ENCODE results near the gene PPP2R2C. TPM values are rescaled to one million over a fixed set of nuclear protein-coding genes. Genes with fewer than 3 reads are reported as not detected.

Gene PPP2R2C
- total RNA-seq, 2 experiments from 2014 or later = 0.12 TPM; not detected in 1

DNA sequence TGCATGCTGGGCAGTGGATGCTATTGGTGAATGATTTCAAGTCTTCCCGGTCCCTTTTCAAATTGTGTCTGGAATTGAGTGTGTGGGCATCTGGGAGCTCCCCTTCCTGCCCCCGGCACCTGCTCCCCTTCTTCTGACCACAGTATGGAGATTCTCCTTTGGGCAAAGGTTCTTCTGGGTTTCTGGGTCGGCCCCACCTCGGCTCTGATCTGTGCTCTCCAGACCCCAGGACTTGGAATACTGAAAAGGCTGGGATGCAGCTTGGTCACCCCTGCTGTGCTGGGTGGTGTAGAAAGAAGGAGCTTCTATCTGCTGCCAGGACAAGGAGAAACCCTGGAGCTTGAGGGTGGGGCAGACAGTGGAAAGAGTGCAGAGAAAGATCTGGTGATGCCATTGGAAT, 124.0 kb downstream of the PPP2R2C start:
- H3K27ac Mint-ChIP-seq = no peak overlapping the region
- no peak overlapping the region for H3K4me3 Mint-ChIP-seq
- no peaks in the 10 kb centered on the region for H3K4me1 Mint-ChIP-seq
- intact Hi-C loops (cut with DNase I, micrococcal nuclease) = no loop called here
- POLR2A ChIA-PET = no interaction called here
- ATAC-seq = no peak
- H3K27me3 Mint-ChIP-seq = peaks cover 7% of the 10 kb centered on the region
- H3K36me3 Mint-ChIP-seq (ENCODE audit: low read depth) = no peaks in the 10 kb centered on the region
- DNase-seq = no peak
- H3K9me3 Mint-ChIP-seq (ENCODE audit: low read depth) = no peaks in the 10 kb centered on the region
- CTCF ChIA-PET = interaction anchor here (0.8 to 1.3 kb wide), 2 partner anchors 16 to 21 kb away, joined by 3 to 5 read pairs; no protein-coding TSS in a partner anchor

GRCh38 chr4:6347511-6348045, 124.8 kb downstream of the PPP2R2C start:
- ATAC-seq (no peak), DNase-seq (no peak)
- CTCF ChIA-PET = interaction anchor here (0.6 kb wide), 1 partner anchor 1185 kb away, joined by 3 read pairs; no protein-coding TSS in a partner anchor
- intact Hi-C loops (cut with DNase I, micrococcal nuclease) = no loop called here
- Mint-ChIP-seq H3K36me3 (ENCODE audit: low read depth) (no peaks in the 10 kb centered on the region), H3K27ac (no peak overlapping the region), H3K4me3 (no peak overlapping the region), H3K27me3 (peaks cover 4% of the 10 kb centered on the region), H3K4me1 (no peaks in the 10 kb centered on the region), H3K9me3 (ENCODE audit: low read depth) (no peaks in the 10 kb centered on the region)
- POLR2A ChIA-PET = no interaction called here

- DNase-seq (no peak), ATAC-seq (no peak)
- no peak overlapping the region for H3K4me3 Mint-ChIP-seq
- no peaks in the 10 kb centered on the region for H3K9me3 Mint-ChIP-seq (ENCODE audit: low read depth)
- intact Hi-C loops (cut with DNase I, micrococcal nuclease) = no loop called here
- no peaks in the 10 kb centered on the region for H3K36me3 Mint-ChIP-seq (ENCODE audit: low read depth)
- H3K4me1 Mint-ChIP-seq = no peaks in the 10 kb centered on the region
- CTCF ChIA-PET = interaction anchor here (0.6 kb wide), 1 partner anchor 262 kb away, joined by 4 read pairs; no protein-coding TSS in a partner anchor
- peaks cover 1% of the 10 kb centered on the region for H3K27me3 Mint-ChIP-seq
- H3K27ac Mint-ChIP-seq = no peak overlapping the region
- POLR2A ChIA-PET = no interaction called here
Observed at GRCh38 chr4:6346373-6347110, 125.9 kb downstream of the PPP2R2C start.

DNA sequence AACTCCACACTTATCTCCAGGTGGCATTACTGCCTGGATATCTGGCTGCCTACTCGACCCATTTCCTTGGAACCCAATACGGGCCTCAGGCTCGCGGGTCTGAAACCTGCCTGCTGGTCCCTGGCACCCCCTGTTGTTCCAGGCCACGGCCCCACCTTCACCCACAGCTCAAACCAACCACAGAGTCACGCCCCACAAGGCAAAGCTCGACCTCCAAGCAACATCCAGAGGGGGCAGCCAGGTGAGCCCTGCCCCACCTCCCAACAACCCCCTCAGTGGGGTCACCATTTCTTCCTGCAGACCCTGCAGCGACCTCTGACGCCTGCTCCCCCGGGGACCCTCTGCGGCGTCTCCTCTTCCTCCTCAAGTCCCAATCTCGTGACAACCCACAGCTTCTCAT, 126.5 kb downstream of the PPP2R2C start:
- no peaks in the 10 kb centered on the region for H3K9me3 Mint-ChIP-seq (ENCODE audit: low read depth)
- no peak overlapping the region for H3K27ac Mint-ChIP-seq
- POLR2A ChIA-PET = no interaction called here
- ATAC-seq (no peak), DNase-seq (no peak)
- H3K36me3 Mint-ChIP-seq (ENCODE audit: low read depth) = no peaks in the 10 kb centered on the region
- CTCF ChIA-PET = no interaction called here
- peaks cover 4% of the 10 kb centered on the region for H3K27me3 Mint-ChIP-seq
- no peak overlapping the region for H3K4me3 Mint-ChIP-seq
- no peaks in the 10 kb centered on the region for H3K4me1 Mint-ChIP-seq
- intact Hi-C loops (cut with DNase I, micrococcal nuclease) = no loop called here

- intact Hi-C loops (cut with DNase I, micrococcal nuclease) = no loop called here
- H3K4me1 Mint-ChIP-seq = no peaks in the 10 kb centered on the region
- ChIA-PET POLR2A (no interaction called here), CTCF (interaction anchor here (0.6 kb wide), 1 partner anchor 147 kb away, joined by 3 read pairs; no protein-coding TSS in a partner anchor)
- no peaks in the 10 kb centered on the region for H3K9me3 Mint-ChIP-seq (ENCODE audit: low read depth)
- H3K27ac Mint-ChIP-seq = no peak overlapping the region
- no peaks in the 10 kb centered on the region for H3K36me3 Mint-ChIP-seq (ENCODE audit: low read depth)
- DNase-seq = no peak
- H3K27me3 Mint-ChIP-seq = peaks cover 9% of the 10 kb centered on the region
- ATAC-seq = no peak
- no peak overlapping the region for H3K4me3 Mint-ChIP-seq
Observed at GRCh38 chr4:6345096-6345830, 127.2 kb downstream of the PPP2R2C start.

DNA sequence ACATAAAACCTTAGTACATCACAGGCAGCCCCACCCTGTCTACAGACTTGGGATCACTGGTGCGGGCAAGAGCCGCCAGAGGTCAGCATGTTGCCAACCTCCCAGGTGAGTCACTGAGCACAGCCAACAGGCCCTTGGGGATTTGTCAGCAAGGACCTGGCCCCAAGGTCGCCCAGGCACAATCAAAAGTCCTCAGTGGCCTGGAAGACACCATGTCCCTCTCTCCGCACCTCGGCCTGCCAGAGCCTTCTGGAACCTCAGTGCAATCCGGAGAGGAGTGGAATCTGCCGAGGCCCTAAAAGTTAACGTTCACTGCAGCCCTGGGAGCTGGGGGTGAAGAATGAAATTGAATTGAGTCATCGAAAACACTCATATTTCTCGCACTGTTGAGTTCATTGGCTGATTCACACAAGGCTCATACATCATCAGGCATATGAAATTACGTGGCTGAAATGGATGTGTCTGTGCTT, 128.4 kb downstream of the PPP2R2C start:
- H3K4me3 Mint-ChIP-seq = no peak overlapping the region
- no peaks in the 10 kb centered on the region for H3K4me1 Mint-ChIP-seq
- peak; percentile 60 for ATAC-seq
- ChIA-PET CTCF (no interaction called here), POLR2A (no interaction called here)
- H3K9me3 Mint-ChIP-seq (ENCODE audit: low read depth) = no peaks in the 10 kb centered on the region
- peaks cover 15% of the 10 kb centered on the region for H3K27me3 Mint-ChIP-seq
- intact Hi-C loops (cut with DNase I, micrococcal nuclease) = no loop called here
- H3K36me3 Mint-ChIP-seq (ENCODE audit: low read depth) = no peaks in the 10 kb centered on the region
- no peak overlapping the region for H3K27ac Mint-ChIP-seq
- DNase-seq = peak; percentile 20

- Mint-ChIP-seq H3K36me3 (ENCODE audit: low read depth) (no peaks in the 10 kb centered on the region), H3K27me3 (peaks cover 25% of the 10 kb centered on the region), H3K4me3 (no peak overlapping the region), H3K9me3 (ENCODE audit: low read depth) (no peaks in the 10 kb centered on the region), H3K27ac (no peak overlapping the region), H3K4me1 (peaks cover 10% of the 10 kb centered on the region)
- CTCF ChIA-PET = no interaction called here
- ATAC-seq (no peak), DNase-seq (no peak)
- POLR2A ChIA-PET = no interaction called here
- intact Hi-C loops (cut with DNase I, micrococcal nuclease) = no loop called here
Observed at GRCh38 chr4:6342530-6343293, 129.7 kb downstream of the PPP2R2C start.

DNA sequence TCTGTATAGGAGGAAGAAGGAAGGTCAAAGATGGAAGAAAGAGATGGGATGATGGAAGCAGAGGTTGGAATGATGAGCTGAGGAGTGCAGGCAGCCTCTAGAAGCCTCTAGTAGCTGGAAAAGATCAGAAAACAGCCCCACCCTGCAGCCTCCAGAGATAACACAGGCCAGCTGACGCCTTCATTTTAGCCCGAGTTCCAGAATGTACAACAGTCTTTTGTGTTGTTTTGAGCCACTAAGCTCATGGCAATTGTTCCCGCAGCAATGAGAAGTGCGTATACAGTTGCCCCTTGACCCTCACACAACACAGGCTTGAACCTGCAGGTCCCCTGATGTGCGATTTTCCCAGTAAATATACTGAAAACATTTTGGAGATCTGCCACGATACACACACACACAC, 130.7 kb downstream of the PPP2R2C start:
- ChIA-PET POLR2A (no interaction called here), CTCF (interaction anchor here (0.7 to 1.4 kb wide), 3 partner anchors 8 to 56 kb away, joined by 3 read pairs; no protein-coding TSS in a partner anchor)
- intact Hi-C loops (cut with DNase I, micrococcal nuclease) = no loop called here
- DNase-seq = no peak
- H3K27me3 Mint-ChIP-seq = peaks cover 32% of the 10 kb centered on the region
- no peaks in the 10 kb centered on the region for H3K9me3 Mint-ChIP-seq (ENCODE audit: low read depth)
- no peak overlapping the region for H3K4me3 Mint-ChIP-seq
- H3K27ac Mint-ChIP-seq = no peak overlapping the region
- H3K36me3 Mint-ChIP-seq (ENCODE audit: low read depth) = no peaks in the 10 kb centered on the region
- H3K4me1 Mint-ChIP-seq = peaks cover 14% of the 10 kb centered on the region
- ATAC-seq = no peak

DNA sequence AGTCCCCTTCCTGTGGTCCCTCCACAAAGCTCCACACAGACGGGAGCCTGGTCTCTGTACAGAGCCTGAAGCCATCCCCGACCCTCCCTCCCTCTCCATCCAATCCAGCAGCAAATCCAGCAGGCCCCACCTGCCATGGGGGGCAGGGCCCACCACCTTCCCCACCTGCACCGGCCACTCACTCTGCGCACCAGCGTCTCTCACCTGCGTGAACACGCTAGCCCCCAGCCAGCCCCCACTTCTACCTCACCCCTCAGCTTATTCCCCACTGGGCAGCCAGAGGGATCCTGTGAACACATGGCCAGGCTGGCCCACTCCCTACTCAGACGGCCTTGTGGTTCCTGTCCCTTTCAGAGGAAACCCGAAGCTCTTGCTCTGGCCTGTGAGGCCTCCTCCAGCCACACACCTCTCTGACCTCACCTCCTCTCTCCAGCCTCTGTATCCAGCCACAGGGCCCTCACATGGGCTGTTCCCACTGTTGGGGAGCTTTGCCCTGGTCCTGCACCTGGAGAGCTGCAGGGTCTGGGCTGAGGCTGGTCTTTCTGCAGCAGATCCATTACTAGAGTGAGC, 131.9 kb downstream of the PPP2R2C start:
- ATAC-seq (no peak), DNase-seq (no peak)
- ChIA-PET CTCF (interaction anchor here (1.1 to 1.4 kb wide), 2 partner anchors 9 to 13 kb away, joined by 3 read pairs; no protein-coding TSS in a partner anchor), POLR2A (no interaction called here)
- Mint-ChIP-seq H3K27me3 (peaks cover 34% of the 10 kb centered on the region), H3K4me1 (peaks cover 14% of the 10 kb centered on the region), H3K27ac (no peak overlapping the region), H3K36me3 (ENCODE audit: low read depth) (no peaks in the 10 kb centered on the region), H3K9me3 (ENCODE audit: low read depth) (no peaks in the 10 kb centered on the region), H3K4me3 (no peak overlapping the region)
- intact Hi-C loops (cut with DNase I, micrococcal nuclease) = no loop called here

DNA sequence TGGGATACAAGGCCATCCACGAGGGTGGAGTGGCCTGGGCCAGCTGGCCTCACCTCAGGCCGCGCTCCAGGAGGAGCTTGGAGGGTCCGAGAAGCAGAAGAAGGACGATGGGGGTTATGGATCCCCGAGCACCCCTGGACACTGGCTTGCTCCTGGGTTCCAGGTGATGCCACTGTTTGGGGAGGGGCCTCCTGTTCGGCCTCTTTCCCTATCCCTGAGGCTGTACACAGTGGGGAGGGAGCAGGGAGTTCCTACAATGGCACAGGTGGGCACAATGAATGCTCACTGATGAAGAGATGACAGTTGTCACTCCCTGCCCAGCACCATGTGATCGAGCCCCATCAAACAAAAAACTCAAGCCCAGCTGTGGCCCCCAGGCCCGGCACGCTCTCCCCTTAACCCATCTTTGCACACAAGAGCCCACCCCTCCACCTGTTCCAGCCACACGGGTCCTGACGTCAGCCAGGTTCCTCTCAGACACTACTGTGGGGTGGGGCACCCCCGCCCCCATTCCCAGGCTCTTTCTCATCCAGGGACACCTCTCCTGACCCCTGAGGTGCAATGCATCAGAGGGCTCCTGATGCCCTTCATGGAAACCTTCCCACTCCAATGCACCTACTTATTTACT, 132.5 kb downstream of the PPP2R2C start:
- Mint-ChIP-seq H3K27ac (no peak overlapping the region), H3K4me3 (no peak overlapping the region), H3K27me3 (peaks cover 39% of the 10 kb centered on the region), H3K4me1 (peaks cover 14% of the 10 kb centered on the region), H3K36me3 (ENCODE audit: low read depth) (no peaks in the 10 kb centered on the region), H3K9me3 (ENCODE audit: low read depth) (no peaks in the 10 kb centered on the region)
- intact Hi-C loops (cut with DNase I, micrococcal nuclease) = no loop called here
- CTCF ChIA-PET = interaction anchor here (0.9 to 2.1 kb wide), 3 partner anchors 9 to 90 kb away, joined by 3 to 9 read pairs (median 3); no protein-coding TSS in a partner anchor
- POLR2A ChIA-PET = no interaction called here
- no peak for ATAC-seq
- no peak for DNase-seq

All from activated CD4-positive, alpha-beta T cell treated with anti-CD3 and anti-CD28 coated beads for 36 hours (primary cell).